Measurements from ENCODE around the gene CDK14. TPM values are rescaled to one million over a fixed set of nuclear protein-coding genes. Genes with fewer than 3 reads are reported as not detected.

Gene CDK14
- total and polyA plus RNA-seq, 2 of the 8 experiments (the other 6 are each of a cell fraction or from before 2014, with no cell fraction given) = 5.5 to 47.3 TPM

DNA sequence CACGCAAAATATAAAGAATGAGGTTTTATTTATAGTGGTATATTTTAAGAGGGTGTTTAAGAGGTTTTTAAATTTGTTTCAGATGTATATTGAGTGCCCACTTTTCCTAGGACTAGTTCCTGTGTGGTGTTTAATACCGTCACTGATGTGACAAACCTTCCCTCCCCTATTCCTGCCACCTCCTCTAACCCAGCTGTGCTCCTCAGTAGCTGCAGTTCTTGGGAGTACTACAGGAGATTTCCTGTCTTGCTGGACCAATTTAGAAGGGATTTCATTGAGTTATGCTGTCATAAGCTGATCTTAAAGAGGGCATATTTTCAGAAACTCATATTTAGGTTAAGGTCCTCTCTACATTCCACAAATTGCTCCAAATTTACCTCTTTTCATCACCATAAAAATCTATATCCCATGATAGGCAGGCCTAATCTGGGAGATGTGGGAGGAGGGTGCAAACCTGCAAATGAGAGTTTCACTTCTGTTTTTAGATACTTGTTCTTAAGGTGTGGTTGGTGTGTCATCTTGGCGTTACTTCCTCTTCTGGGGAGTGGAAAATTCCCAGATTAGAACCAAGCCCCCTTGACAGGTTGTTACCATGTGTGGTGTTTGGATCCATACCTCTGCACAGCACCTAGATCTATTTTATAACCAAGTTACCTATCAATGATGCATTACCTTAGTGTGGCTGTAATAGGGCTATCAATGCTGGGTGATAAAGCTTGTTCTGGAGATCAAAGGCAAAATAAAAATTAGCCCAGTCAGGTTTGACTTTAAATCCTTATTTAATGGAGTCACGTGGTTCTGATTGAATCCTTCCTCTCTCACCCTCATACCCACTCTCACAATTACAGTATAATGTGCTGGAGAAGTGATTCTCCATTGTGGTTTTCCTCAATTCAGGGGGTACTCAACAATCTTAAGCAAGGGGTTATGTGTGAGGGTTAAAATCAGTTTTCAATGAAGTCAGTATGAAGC, 141.1 kb downstream of the CDK14 start:
- Histone ChIP-seq H3K14ac (ENCODE audit: insufficient read length) (no peak overlapping the region), H4K5ac (ENCODE audit: insufficient read length, low read depth, low read length) (no peak overlapping the region), H4K20me1 (replicated peaks in 1 of 2; ENCODE audit: control insufficient read depth in 1 of 2, insufficient read depth in 2 of 2, low read length in 2 of 2) (no peaks in the 10 kb centered on the region), H3K23me2 (ENCODE audit: low read depth, low read length) (no peaks in the 10 kb centered on the region; the same call in 1 of the 2 replicates), H3K79me1 (ENCODE audit: low read depth, low read length) (no peaks in the 10 kb centered on the region), H3K9ac (replicated peaks in 1 of 4; ENCODE audit: extremely low read depth in 1 of 4, low read depth in 3 of 4, low read length in 3 of 4) (no peak overlapping the region), H2BK20ac (ENCODE audit: low read length) (no peak overlapping the region), H4K8ac (ENCODE audit: extremely low read depth, insufficient read depth, low read length) (no peak overlapping the region), H3K9me3 (ENCODE audit: insufficient read depth in 2 of 2, low read depth in 1 of 2, low read length in 1 of 2) (no peaks in the 10 kb centered on the region), H3K23ac (ENCODE audit: insufficient read length) (no peak overlapping the region), H3K4me1 (replicated peaks in 1 of 4; ENCODE audit: control insufficient read depth in 3 of 4, insufficient read depth in 4 of 4, low read length in 3 of 4) (no peaks in the 10 kb centered on the region; a peak in 2 of 7 replicates), H2BK120ac (replicated peaks; ENCODE audit: low read depth, low read length) (no peak overlapping the region), H2BK5ac (ENCODE audit: low read depth, low read length) (no peak overlapping the region), H3K27me3 (replicated peaks in 1 of 4; ENCODE audit: control insufficient read depth in 3 of 4, extremely low read depth in 1 of 4, insufficient read depth in 3 of 4, low read length in 3 of 4) (no peaks in the 10 kb centered on the region), H3K56ac (replicated peaks; ENCODE audit: insufficient read length, low read depth, low read length) (no peak overlapping the region), H2AFZ (ENCODE audit: low read length) (no peak overlapping the region), H3K36me3 (ENCODE audit: control insufficient read depth in 2 of 4, insufficient read depth in 4 of 4, low read length in 3 of 4) (no peaks in the 10 kb centered on the region), H3K4me2 (ENCODE audit: insufficient read depth in 1 of 2, low read depth in 2 of 2, low read length in 2 of 2) (no peak overlapping the region), H3K4me3 (ENCODE audit: extremely low read depth in 1 of 4, insufficient read depth in 2 of 4, low read depth in 3 of 4, low read length in 4 of 4) (no peak overlapping the region), H2BK15ac (ENCODE audit: low read length) (no peak overlapping the region), H2AK5ac (ENCODE audit: low read depth, low read length) (no peak overlapping the region), H3K4ac (replicated peaks; ENCODE audit: insufficient read length, low read depth, low read length) (no peak overlapping the region), H4K91ac (replicated peaks; ENCODE audit: insufficient read length, low read length) (no peak overlapping the region), H3K18ac (ENCODE audit: extremely low read depth, low read length) (no peak overlapping the region), H2BK12ac (ENCODE audit: low read depth, low read length) (no peak overlapping the region), H3K79me2 (ENCODE audit: control insufficient read depth in 1 of 2, insufficient read depth in 2 of 2, low read length in 2 of 2) (no peaks in the 10 kb centered on the region), H3K27ac (ENCODE audit: low read depth, low read length) (no peak overlapping the region)
- TF ChIP-seq POLR2A (IDR thresholded peaks at IDR 0.05; ENCODE audit: control extremely low read depth in 1 of 2, low read depth in 2 of 2, low read length in 2 of 2) (no peak), KDM1A (IDR thresholded peaks at IDR 0.05; ENCODE audit: borderline replicate concordance, low read length) (no peak), CEBPB (IDR thresholded peaks at IDR 0.05; ENCODE audit: low read depth, low read length) (no peak), TCF12 (IDR thresholded peaks at IDR 0.05; ENCODE audit: low read depth, low read length) (no peak), YY1 (IDR thresholded peaks at IDR 0.05; ENCODE audit: low read depth, low read length) (no peak), TBP (IDR thresholded peaks at IDR 0.05; ENCODE audit: low read depth, low read length) (no peak), MAX (IDR thresholded peaks at IDR 0.05) (no peak), NANOG (IDR thresholded peaks at IDR 0.05; ENCODE audit: insufficient read depth, low read depth, low read length, poor library complexity, severe bottlenecking) (no peak), POLR2AphosphoS5 (IDR thresholded peaks at IDR 0.05; ENCODE audit: low read depth, low read length) (no peak)
- TF ChIP-seq, protein P1, sequence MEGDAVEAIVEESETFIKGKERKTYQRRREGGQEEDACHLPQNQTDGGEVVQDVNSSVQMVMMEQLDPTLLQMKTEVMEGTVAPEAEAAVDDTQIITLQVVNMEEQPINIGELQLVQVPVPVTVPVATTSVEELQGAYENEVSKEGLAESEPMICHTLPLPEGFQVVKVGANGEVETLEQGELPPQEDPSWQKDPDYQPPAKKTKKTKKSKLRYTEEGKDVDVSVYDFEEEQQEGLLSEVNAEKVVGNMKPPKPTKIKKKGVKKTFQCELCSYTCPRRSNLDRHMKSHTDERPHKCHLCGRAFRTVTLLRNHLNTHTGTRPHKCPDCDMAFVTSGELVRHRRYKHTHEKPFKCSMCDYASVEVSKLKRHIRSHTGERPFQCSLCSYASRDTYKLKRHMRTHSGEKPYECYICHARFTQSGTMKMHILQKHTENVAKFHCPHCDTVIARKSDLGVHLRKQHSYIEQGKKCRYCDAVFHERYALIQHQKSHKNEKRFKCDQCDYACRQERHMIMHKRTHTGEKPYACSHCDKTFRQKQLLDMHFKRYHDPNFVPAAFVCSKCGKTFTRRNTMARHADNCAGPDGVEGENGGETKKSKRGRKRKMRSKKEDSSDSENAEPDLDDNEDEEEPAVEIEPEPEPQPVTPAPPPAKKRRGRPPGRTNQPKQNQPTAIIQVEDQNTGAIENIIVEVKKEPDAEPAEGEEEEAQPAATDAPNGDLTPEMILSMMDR (IDR thresholded peaks at IDR 0.05; ENCODE audit: control extremely low read depth in 1 of 3, insufficient read depth in 1 of 3, low read depth in 1 of 3, low read length in 3 of 3) = no peak
- DNase-seq (ENCODE audit: low read depth in 1 of 2, low spot score in 2 of 2) (no peak), FAIRE-seq (no peak)
- POLR2A ChIA-PET (ENCODE audit: partially characterized antibody) = interaction anchor here (0.6 kb wide), 1 partner anchor 28 kb away, joined by 3 read pairs; no protein-coding TSS in a partner anchor
- 90 to 100% methylated on average over 1 to 4 of the region's 4 CpGs for WGBS, 2 experiments (ENCODE audit: extremely low coverage in 1 of 2, insufficient coverage in 1 of 2, insufficient read length in 1 of 2, insufficient replicate concordance in 2 of 2, low coverage in 1 of 2, low lambda C conversion rate in 2 of 2, missing lambda C conversion rate in 1 of 2)
- CTCF ChIA-PET (ENCODE audit: partially characterized antibody) = interaction anchor here (0.9 to 2.0 kb wide), 4 partner anchors 11 to 297 kb away, joined by 3 to 5 read pairs (median 4); no protein-coding TSS in a partner anchor
